ENCODE measurements around the gene CYBRD1.

CYBRD1 gene

GRCh38 chr2:171602352-171602751, 80.1 kb downstream of the CYBRD1 start:
- no peaks in the 10 kb centered on the region for H3K36me3 ChIP-seq (ENCODE audit: insufficient read depth, low read length)
- H3K79me2 ChIP-seq (ENCODE audit: insufficient read depth, low read length), result no peaks in the 10 kb centered on the region
- ATAC-seq (ENCODE audit: insufficient read depth, low read depth) (no peak), DNase-seq (no peak)
- H3K4me1 ChIP-seq (ENCODE audit: insufficient read depth, low read length), result no peaks in the 10 kb centered on the region
- H3K9me3 ChIP-seq (ENCODE audit: insufficient read depth, low read length, severe bottlenecking), result no peaks in the 10 kb centered on the region
- H3K4me3 ChIP-seq (ENCODE audit: low read depth in 1 of 2, low read length in 2 of 2), result no peak overlapping the region
- H3K27me3 ChIP-seq (ENCODE audit: insufficient read depth, low read length, poor library complexity), result no peaks in the 10 kb centered on the region
- H3K9ac ChIP-seq (ENCODE audit: low read depth, low read length), result no peak overlapping the region
- H3K27ac ChIP-seq (ENCODE audit: low read length), result no peak overlapping the region
- no peak overlapping the region for H3K4me2 ChIP-seq (ENCODE audit: insufficient read depth, low read length)
- TF ChIP-seq CTCF (IDR thresholded peaks at IDR 0.05; ENCODE audit: borderline replicate concordance, extremely low read depth, low read length, poor library complexity, severe bottlenecking) (no peak), EZH2 (IDR thresholded peaks at IDR 0.05; ENCODE audit: borderline replicate concordance, low read depth, low read length, severe bottlenecking) (no peak)
- H2AFZ ChIP-seq (ENCODE audit: low read depth, low read length), result no peak overlapping the region
- no peaks in the 10 kb centered on the region for H4K20me1 ChIP-seq (ENCODE audit: insufficient read depth, low read length)
